BLaER1 (cell line): Measurements from ENCODE around the gene PALM.
A peak's percentile ranks its signal among the peaks of the same experiment; 100 is the strongest.

Experiments used
- H3K27ac ChIP-seq: shearing (Covaris generic); formaldehyde crosslinking; 2 replicates; pipeline ENCODE4 v1.8.1; 2022
- H3K27me3 ChIP-seq: shearing (Covaris generic); formaldehyde crosslinking; 2 replicates; pipeline ENCODE4 v1.8.1; 2022
- H3K36me3 ChIP-seq: shearing (Covaris generic); formaldehyde crosslinking; 2 replicates; pipeline ENCODE4 v1.8.1; 2022
- H3K4me1 ChIP-seq: shearing (Covaris generic); formaldehyde crosslinking; 2 replicates; pipeline ENCODE4 v1.8.1; 2022
- H3K4me2 ChIP-seq: shearing (Covaris generic); formaldehyde crosslinking; 2 replicates; pipeline ENCODE4 v1.8.1; 2022
- H3K4me3 ChIP-seq: shearing (Covaris generic); formaldehyde crosslinking; 2 replicates; pipeline ENCODE4 v1.8.1; 2022
- H3K9ac ChIP-seq: shearing (Covaris generic); formaldehyde crosslinking; 2 replicates; pipeline ENCODE4 v1.8.1; 2022
- H3K9me3 ChIP-seq: shearing (Covaris generic); formaldehyde crosslinking; 2 replicates; pipeline ENCODE4 v1.8.1; 2022
- H4K20me1 ChIP-seq: shearing (Covaris generic); formaldehyde crosslinking; 2 replicates; pipeline ENCODE4 v1.8.1; 2022
- Cebpa-rat ChIP-seq: shearing (Covaris generic); IDR thresholded peaks from 2 replicates; pipeline ENCODE4 v1.8.1; 2022

Gene PALM

GRCh38 chr19:750640-751423, 42.1 kb downstream of the PALM start, which contains the start of gene MISP:
Gene MISP, plus strand, starts transcription at chr19:751112. Its CDS starts 5,835 bp downstream, at chr19:756947.
- Histone ChIP-seq H3K9ac (no peak within 1 kb of the TSS), H3K4me2 (no peak within 1 kb of the TSS), H4K20me1 (0 out of 2 replicates have a peak, but pooled peaks cover 11% of the 10 kb centered on the region), H3K4me1 (peaks cover 20% of the 10 kb centered on the region), H3K4me3 (no peak within 1 kb of the TSS), H3K9me3 (peaks cover 19% of the 10 kb centered on the region), H3K36me3 (peaks cover 22% of the 10 kb centered on the region), H3K27me3 (no peaks in the 10 kb centered on the region), H3K27ac (no peak within 1 kb of the TSS)
- no peak for TF ChIP-seq Cebpa-rat

- Histone ChIP-seq H3K27me3 (no peaks in the 10 kb centered on the region), H4K20me1 (0 out of 2 replicates have a peak, but pooled peaks cover 11% of the 10 kb centered on the region), H3K4me1 (peaks cover 21% of the 10 kb centered on the region), H3K4me2 (no peak overlapping the region), H3K9ac (no peak overlapping the region), H3K36me3 (peaks cover 14% of the 10 kb centered on the region), H3K4me3 (no peak overlapping the region), H3K27ac (no peak overlapping the region), H3K9me3 (peaks cover 17% of the 10 kb centered on the region)
- no peak for TF ChIP-seq Cebpa-rat
Measured at GRCh38 chr19:751501-752341, 43.0 kb downstream of the PALM start.

- H3K4me1 ChIP-seq: peaks cover 30% of the 10 kb centered on the region
- H3K9me3 ChIP-seq: peaks cover 18% of the 10 kb centered on the region
- H3K4me2 ChIP-seq: peak overlapping the region; percentile 62
- H4K20me1 ChIP-seq: 0 out of 2 replicates have a peak, but pooled peaks cover 8% of the 10 kb centered on the region
- no peak overlapping the region for H3K9ac ChIP-seq
- no peaks in the 10 kb centered on the region for H3K27me3 ChIP-seq
- H3K27ac ChIP-seq: 0 out of 2 replicates have a peak overlapping the region, but pooled peaks have one; percentile 22
- no peak for TF ChIP-seq Cebpa-rat
- no peak overlapping the region for H3K4me3 ChIP-seq
- 0 out of 2 replicates have a peak, but pooled peaks cover 3% of the 10 kb centered on the region for H3K36me3 ChIP-seq
Measured at GRCh38 chr19:752652-753517, 44.1 kb downstream of the PALM start.

- Histone ChIP-seq H3K4me2 (no peak overlapping the region), H3K9me3 (peaks cover 33% of the 10 kb centered on the region), H3K4me3 (no peak overlapping the region), H3K27me3 (no peaks in the 10 kb centered on the region), H3K9ac (no peak overlapping the region), H3K27ac (no peak overlapping the region), H4K20me1 (no peaks in the 10 kb centered on the region), H3K4me1 (peaks cover 30% of the 10 kb centered on the region), H3K36me3 (no peaks in the 10 kb centered on the region)
- TF ChIP-seq Cebpa-rat: no peak
Measured at GRCh38 chr19:754530-754929, 45.8 kb downstream of the PALM start.

GRCh38 chr19:755063-755462, 46.3 kb downstream of the PALM start:
- Histone ChIP-seq H3K4me1 (peaks cover 30% of the 10 kb centered on the region), H3K4me3 (no peak overlapping the region), H3K4me2 (no peak overlapping the region), H3K27me3 (no peaks in the 10 kb centered on the region), H3K9ac (no peak overlapping the region), H3K27ac (no peak overlapping the region), H3K9me3 (peaks cover 38% of the 10 kb centered on the region), H4K20me1 (no peaks in the 10 kb centered on the region), H3K36me3 (no peaks in the 10 kb centered on the region)
- TF ChIP-seq Cebpa-rat: no peak

GRCh38 chr19:756236-756635, 47.5 kb downstream of the PALM start:
- no peaks in the 10 kb centered on the region for H3K36me3 ChIP-seq
- H3K9ac ChIP-seq: no peak overlapping the region
- H3K27me3 ChIP-seq: no peaks in the 10 kb centered on the region
- no peak for TF ChIP-seq Cebpa-rat
- no peak overlapping the region for H3K27ac ChIP-seq
- H3K9me3 ChIP-seq: peaks cover 39% of the 10 kb centered on the region
- no peak overlapping the region for H3K4me3 ChIP-seq
- H4K20me1 ChIP-seq: no peaks in the 10 kb centered on the region
- peaks cover 30% of the 10 kb centered on the region for H3K4me1 ChIP-seq
- no peak overlapping the region for H3K4me2 ChIP-seq

- TF ChIP-seq Cebpa-rat: no peak
- Histone ChIP-seq H3K36me3 (no peaks in the 10 kb centered on the region), H3K27me3 (no peaks in the 10 kb centered on the region), H3K4me3 (no peak overlapping the region), H3K9ac (no peak overlapping the region), H3K9me3 (peaks cover 47% of the 10 kb centered on the region), H3K27ac (no peak overlapping the region), H4K20me1 (no peaks in the 10 kb centered on the region), H3K4me2 (no peak overlapping the region), H3K4me1 (peaks cover 30% of the 10 kb centered on the region)
Measured at GRCh38 chr19:756821-757688, 48.3 kb downstream of the PALM start.

- Histone ChIP-seq H3K4me2 (no peak overlapping the region), H3K4me3 (no peak overlapping the region), H3K27me3 (no peaks in the 10 kb centered on the region), H3K27ac (no peak overlapping the region), H3K9me3 (peaks cover 52% of the 10 kb centered on the region), H3K9ac (no peak overlapping the region), H3K4me1 (peaks cover 25% of the 10 kb centered on the region), H4K20me1 (no peaks in the 10 kb centered on the region), H3K36me3 (no peaks in the 10 kb centered on the region)
- TF ChIP-seq Cebpa-rat: no peak
Measured at GRCh38 chr19:757811-758668, 49.3 kb downstream of the PALM start.
